ENCODE measurements around the gene OR51V1. TPM values are rescaled to one million over a fixed set of nuclear protein-coding genes. Genes with fewer than 3 reads are reported as not detected.

Gene OR51V1
- total and polyA plus RNA-seq, 2 of the 4 experiments (the other 2 are of a cell fraction), result not detected

- H4K20me1 ChIP-seq (ENCODE audit: insufficient read depth, low read length), result no peaks in the 10 kb centered on the region
- H3K23ac ChIP-seq (ENCODE audit: low read depth, low read length), result no peak overlapping the region
- H3K4me3 ChIP-seq (ENCODE audit: insufficient read depth, low read depth, low read length), result no peak overlapping the region
- in situ Hi-C loops (cut with MboI; ENCODE audit: low sequenced_read_pairs) (loop anchor here (5.0 to 10.0 kb wide), 2 partner anchors 80 to 168 kb away; no protein-coding TSS in a partner anchor), intact Hi-C loops (cut with micrococcal nuclease) (loop anchor here (1.0 to 5.0 kb wide), 6 partner anchors 80 to 604 kb away; partner anchors contain the start of gene OR52N2), dilution Hi-C loops (cut with HindIII; ENCODE audit: low sequenced_read_pairs, unreplicated experiment) (no loop called here)
- DNase-seq (peak; percentile 90), ATAC-seq (ENCODE audit: low read depth) (peak; percentile 94)
- no peaks in the 10 kb centered on the region for H3K27me3 ChIP-seq (ENCODE audit: control insufficient read depth, insufficient read depth, low read length)
- H3K18ac ChIP-seq (ENCODE audit: low read depth, low read length), result peak overlapping the region; percentile 31; the same call in 1 of the 2 replicates
- H4K91ac ChIP-seq (ENCODE audit: insufficient read depth, low read depth, low read length), result 0 out of 2 replicates have a peak overlapping the region, but pooled peaks have one; percentile 0
- no peak overlapping the region for H2AK9ac ChIP-seq (replicated peaks; ENCODE audit: low read depth, low read length, poor library complexity)
- H2BK20ac ChIP-seq (ENCODE audit: low read depth, low read length), result peak overlapping the region; percentile 67; the same call in 1 of the 2 replicates
- no peak overlapping the region for H3K27ac ChIP-seq (ENCODE audit: insufficient read depth, low read length)
- H2AK5ac ChIP-seq (ENCODE audit: low read depth, low read length), result no peak overlapping the region
- no peak overlapping the region; the same call in 1 of the 2 replicates for H4K5ac ChIP-seq (ENCODE audit: low read depth, low read length)
- peak overlapping the region; percentile 25; the same call in 1 of the 2 replicates for H2BK120ac ChIP-seq (ENCODE audit: low read depth, low read length)
- H3K9me1 ChIP-seq (ENCODE audit: insufficient read depth, low read length), result no peaks in the 10 kb centered on the region
- TF ChIP-seq MXI1 (IDR thresholded peaks at IDR 0.05; ENCODE audit: borderline replicate concordance, low read depth, low read length) (no peak), MAZ (IDR thresholded peaks at IDR 0.05; ENCODE audit: borderline replicate concordance, low read depth, low read length) (no peak), RAD21 (IDR thresholded peaks at IDR 0.05; ENCODE audit: low read length) (peak; percentile 91), RCOR1 (IDR thresholded peaks at IDR 0.05; ENCODE audit: insufficient replicate concordance, low read length) (no peak), SMC3 (IDR thresholded peaks at IDR 0.05; ENCODE audit: low read depth, low read length) (peak; percentile 91), CTCF (conservative IDR thresholded peaks at IDR 0.05; ENCODE audit: low read depth, low read length) (peak; percentile 82)
- TF ChIP-seq, protein P1, sequence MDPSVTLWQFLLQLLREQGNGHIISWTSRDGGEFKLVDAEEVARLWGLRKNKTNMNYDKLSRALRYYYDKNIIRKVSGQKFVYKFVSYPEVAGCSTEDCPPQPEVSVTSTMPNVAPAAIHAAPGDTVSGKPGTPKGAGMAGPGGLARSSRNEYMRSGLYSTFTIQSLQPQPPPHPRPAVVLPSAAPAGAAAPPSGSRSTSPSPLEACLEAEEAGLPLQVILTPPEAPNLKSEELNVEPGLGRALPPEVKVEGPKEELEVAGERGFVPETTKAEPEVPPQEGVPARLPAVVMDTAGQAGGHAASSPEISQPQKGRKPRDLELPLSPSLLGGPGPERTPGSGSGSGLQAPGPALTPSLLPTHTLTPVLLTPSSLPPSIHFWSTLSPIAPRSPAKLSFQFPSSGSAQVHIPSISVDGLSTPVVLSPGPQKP (IDR thresholded peaks at IDR 0.05; ENCODE audit: borderline replicate concordance, low read depth, low read length), result no peak
- CTCF ChIA-PET, result interaction anchor here (0.6 to 1.1 kb wide), 4 partner anchors 75 to 93 kb away, joined by 3 to 5 read pairs (median 4); no protein-coding TSS in a partner anchor
- no CpG with 5 or more reads among the region's 1 CpG for WGBS, 2 experiments (ENCODE audit: extremely low coverage in 2 of 2, insufficient read length in 1 of 2)
- H2BK15ac ChIP-seq (ENCODE audit: low read depth, low read length), result no peak overlapping the region
- H3K4ac ChIP-seq (ENCODE audit: low read depth, low read length), result peak overlapping the region; percentile 4; the same call in 1 of the 2 replicates
- BruUV-seq (replicated peaks), result no TSS peak
- no peaks in the 10 kb centered on the region for H3K9me3 ChIP-seq (ENCODE audit: control insufficient read depth, insufficient read depth, low read length)
- 0 out of 2 replicates have a peak, but pooled peaks cover 1% of the 10 kb centered on the region for H3K36me3 ChIP-seq (ENCODE audit: control insufficient read depth, insufficient read depth, low read length)
- H3K4me2 ChIP-seq (ENCODE audit: low read depth, low read length), result no peak overlapping the region
- H3K9ac ChIP-seq (ENCODE audit: low read depth, low read length), result no peak overlapping the region
- no peak overlapping the region for H2AFZ ChIP-seq (replicated peaks; ENCODE audit: low read length, poor library complexity)
- peak overlapping the region; percentile 0; the same call in 1 of the 2 replicates for H3K14ac ChIP-seq (replicated peaks; ENCODE audit: low read depth, low read length)
- H3K56ac ChIP-seq (ENCODE audit: extremely low read depth, insufficient read depth, low read length), result no peak overlapping the region
- H3K4me1 ChIP-seq (ENCODE audit: control insufficient read depth, insufficient read depth, low read length), result peaks cover 4% of the 10 kb centered on the region; the same call in 1 of the 2 replicates
- POLR2A ChIA-PET (ENCODE audit: unreplicated experiment), result interaction anchor here (0.7 kb wide), 1 partner anchor 161 kb away, joined by 5 read pairs; no protein-coding TSS in a partner anchor
- H2BK5ac ChIP-seq (ENCODE audit: low read depth, low read length, poor library complexity, severe bottlenecking), result peak overlapping the region; percentile 99
- 0 out of 4 replicates have a peak, but pooled peaks cover 0 to 3% of the 10 kb centered on the region in 2 experiments for H3K79me1 ChIP-seq (ENCODE audit: low read depth in 1 of 2, low read length in 2 of 2)
- peak overlapping the region in 1 of 2 experiments; percentile 16; a peak in 1 of 4 replicates for H4K8ac ChIP-seq (ENCODE audit: low read depth in 2 of 2, low read length in 2 of 2)
Measured at GRCh38 chr11:5204787-5205186, 4.3 kb upstream of the OR51V1 start.

All from IMR-90 (cell line).